WTC11 (cell line): ENCODE measurements around the gene PADI6. TPM values are rescaled to one million over a fixed set of nuclear protein-coding genes. Genes with fewer than 3 reads are reported as not detected.

Experiments used
- ATAC-seq: fragments of 200-7000 bp; cut with Tn5 transposase; 2 replicates; pipeline ENCODE4 v1.10.0; 2021; ENCODE audit warnings: mild to moderate bottlenecking, moderate library complexity
- CTCF ChIA-PET: fragments of 300-600 bp; sonication (Branson Sonifier 250); formaldehyde crosslinking; loops from one replicate; lab custom pipeline; 2021; ENCODE audit warnings: antibody characterized with exemption; lab: Charles Lee
- POLR2A ChIA-PET: fragments of 350-600 bp; sonication (Branson Sonifier 250); formaldehyde crosslinking; loops from one replicate; lab custom pipeline; 2021; ENCODE audit warnings: antibody characterized with exemption; lab: Charles Lee
- DNase-seq: peaks from one replicate; pipeline ENCODE4 v3.0.0; 2021; ENCODE audit warnings: low spot score
- H3K27ac Mint-ChIP-seq: 2 replicates; pipeline ENCODE4 v1.8.0; 2021; ENCODE audit warnings: mixed read lengths
- H3K27me3 Mint-ChIP-seq: 2 replicates; pipeline ENCODE4 v1.8.0; 2021; ENCODE audit warnings: low read depth, mild to moderate bottlenecking, moderate library complexity, mixed read lengths
- H3K36me3 Mint-ChIP-seq: 2 replicates; pipeline ENCODE4 v1.8.0; 2021; ENCODE audit warnings: mixed read lengths
- H3K4me1 Mint-ChIP-seq: 2 replicates; pipeline ENCODE4 v1.8.0; 2022; ENCODE audit warnings: mixed read lengths
- H3K4me3 Mint-ChIP-seq: 2 replicates; pipeline ENCODE4 v1.8.0; 2021; ENCODE audit warnings: mild to moderate bottlenecking, moderate library complexity, mixed read lengths
- H3K9me3 Mint-ChIP-seq: 2 replicates; pipeline ENCODE4 v1.8.0; 2021; ENCODE audit warnings: mixed read lengths
- AFF4 ChIP-seq: sonication (generic); formaldehyde crosslinking; IDR thresholded peaks from 2 replicates; pipeline ENCODE4 v1.8.1; 2023; ENCODE audit warnings: mild to moderate bottlenecking, missing genetic modification reagents, borderline replicate concordance
- ETV6 ChIP-seq: sonication (generic); formaldehyde crosslinking; IDR thresholded peaks from 2 replicates; pipeline ENCODE4 v1.8.1; 2022; ENCODE audit warnings: mild to moderate bottlenecking, missing genetic modification reagents
- FOXP4 ChIP-seq: sonication (generic); formaldehyde crosslinking; IDR thresholded peaks from 2 replicates; pipeline ENCODE4 v1.8.0; 2022; ENCODE audit warnings: mild to moderate bottlenecking, missing genetic modification reagents
- GRHL2 ChIP-seq: fragments of 250-450 bp; sonication (Bioruptor Pico); IDR thresholded peaks from 2 replicates; pipeline ENCODE4 v1.8.0; 2022; ENCODE audit warnings: mild to moderate bottlenecking, moderate library complexity; ENCODE audit not compliant: insufficient replicate concordance, severe bottlenecking
- GTF2I ChIP-seq: fragments of 250-450 bp; sonication (Bioruptor Pico); conservative IDR thresholded peaks from 2 replicates; pipeline ENCODE4 v1.4.0; 2021; ENCODE audit warnings: mild to moderate bottlenecking
- HMGA2 ChIP-seq: fragments of 250-450 bp; sonication (Bioruptor Pico); IDR thresholded peaks from 2 replicates; pipeline ENCODE4 v1.4.0; 2021; ENCODE audit warnings: mild to moderate bottlenecking, moderate library complexity
- MAX ChIP-seq: sonication (generic); formaldehyde crosslinking; IDR thresholded peaks from 2 replicates; pipeline ENCODE4 v1.8.0; 2022; ENCODE audit warnings: mild to moderate bottlenecking, missing genetic modification reagents
- MYBL2 ChIP-seq: sonication (generic); formaldehyde crosslinking; IDR thresholded peaks from 2 replicates; pipeline ENCODE4 v1.8.1; 2023; ENCODE audit warnings: mild to moderate bottlenecking, moderate library complexity, missing genetic modification reagents
- OVOL2 ChIP-seq: fragments of 250-450 bp; sonication (Bioruptor Pico); IDR thresholded peaks from 2 replicates; pipeline ENCODE4 v1.9.0; 2021; ENCODE audit warnings: mild to moderate bottlenecking, borderline replicate concordance
- USF1 ChIP-seq: sonication (generic); formaldehyde crosslinking; IDR thresholded peaks from 2 replicates; pipeline ENCODE4 v1.8.0; 2022; ENCODE audit warnings: mild to moderate bottlenecking, missing genetic modification reagents
- ZNF138 ChIP-seq: sonication (generic); formaldehyde crosslinking; conservative IDR thresholded peaks from 2 replicates; pipeline ENCODE4 v1.8.1; 2022; ENCODE audit warnings: mild to moderate bottlenecking, moderate library complexity, missing genetic modification reagents
- ZNF232 ChIP-seq: sonication (generic); formaldehyde crosslinking; IDR thresholded peaks from 2 replicates; pipeline ENCODE4 v1.8.0; 2022; ENCODE audit warnings: mild to moderate bottlenecking, missing genetic modification reagents
- ZNF263 ChIP-seq: sonication (generic); formaldehyde crosslinking; IDR thresholded peaks from 2 replicates; pipeline ENCODE4 v1.8.1; 2022; ENCODE audit warnings: low read depth, mild to moderate bottlenecking, moderate library complexity, missing genetic modification reagents
- ZNF423 ChIP-seq: fragments of 250-450 bp; sonication (Bioruptor Pico); IDR thresholded peaks from 2 replicates; pipeline ENCODE4 v2.1.2; 2022; ENCODE audit warnings: mild to moderate bottlenecking, moderate library complexity
- ZNF512 ChIP-seq: sonication (generic); formaldehyde crosslinking; IDR thresholded peaks from 2 replicates; pipeline ENCODE4 v1.8.1; 2022; ENCODE audit warnings: missing genetic modification reagents, borderline replicate concordance
- ZNF532 ChIP-seq: fragments of 250-450 bp; sonication (Bioruptor Pico); IDR thresholded peaks from 2 replicates; pipeline ENCODE4 v1.9.0; 2021; ENCODE audit warnings: mild to moderate bottlenecking, borderline replicate concordance
- total RNA-seq: library from RNA; stranded (reverse); gene quantifications from 3 replicates; pipeline ENCODE4 v1.2.3, GENCODE V29; 2021

Gene PADI6
- total RNA-seq, 1 experiment from 2014 or later, result not detected

- TF ChIP-seq ETV6 (CRISPR knock-in tag), result peak; percentile 59
- no peak for TF ChIP-seq ZNF263 (CRISPR knock-in tag)
- TF ChIP-seq OVOL2 (CRISPR knock-in tag), result no peak
- TF ChIP-seq, all 79 proteins: peak for 6
Observed at GRCh38 chr1:17434016-17434415, 62.0 kb downstream of the PADI6 start (continued).

GRCh38 chr1:17434601-17435000, 62.6 kb downstream of the PADI6 start:
- peaks cover 64% of the 10 kb centered on the region for H3K4me1 Mint-ChIP-seq
- H3K36me3 Mint-ChIP-seq, result peaks cover 62% of the 10 kb centered on the region
- peak overlapping the region; percentile 96 for H3K27ac Mint-ChIP-seq
- ATAC-seq (peak; percentile 6), DNase-seq (no peak)
- H3K9me3 Mint-ChIP-seq, result no peaks in the 10 kb centered on the region
- H3K4me3 Mint-ChIP-seq, result peak overlapping the region; percentile 76
- TF ChIP-seq ZNF232 (CRISPR knock-in tag), result no peak
- no peak for TF ChIP-seq MAX (CRISPR knock-in tag)
- no peak for TF ChIP-seq USF1 (CRISPR knock-in tag)
- TF ChIP-seq MYBL2 (CRISPR knock-in tag), result no peak
- no peak for TF ChIP-seq GRHL2
- no peak for TF ChIP-seq FOXP4
- no peak for TF ChIP-seq ZNF423 (CRISPR knock-in tag)
- TF ChIP-seq ZNF532 (CRISPR knock-in tag), result no peak
- TF ChIP-seq AFF4 (CRISPR knock-in tag), result no peak
- no peak for TF ChIP-seq ZNF138 (CRISPR knock-in tag)
- no peak for TF ChIP-seq ZNF512
- no peak for TF ChIP-seq HMGA2 (CRISPR knock-in tag)
- no peak for TF ChIP-seq GTF2I (CRISPR knock-in tag)
- POLR2A ChIA-PET, result interaction anchor here (1.2 kb wide), 1 partner anchor 36 kb away, joined by 4 read pairs; no protein-coding TSS in a partner anchor
- CTCF ChIA-PET, result interaction anchor here (1.2 kb wide), 1 partner anchor 35 kb away, joined by 3 read pairs; no protein-coding TSS in a partner anchor
- no peaks in the 10 kb centered on the region for H3K27me3 Mint-ChIP-seq
